ES-I3 (cell line): ENCODE results near the gene CDC14B.
"Not testable (repeated sequence)": the region's sequence is repeated elsewhere in the genome, so short reads cannot be mapped to it uniquely, and the experiment has no call there.

Source experiments
- H3K36me3 ChIP-seq: 2 replicates; pipeline ENCODE4 v1.6.1; 2013; ENCODE audit warnings: mild to moderate bottlenecking, low read length, control low read depth, moderate library complexity; ENCODE audit not compliant: insufficient read depth
- H3K4me1 ChIP-seq: 2 replicates; pipeline ENCODE4 v1.6.1; 2013; ENCODE audit warnings: mild to moderate bottlenecking, control low read depth, low read length; ENCODE audit not compliant: insufficient read depth
- H3K9ac ChIP-seq: 2 replicates; pipeline ENCODE4 v1.6.1; 2013; ENCODE audit warnings: low read depth, mild to moderate bottlenecking, low read length, moderate library complexity
- H3K9me3 ChIP-seq: 2 replicates; pipeline ENCODE4 v1.6.1; 2013; ENCODE audit warnings: mild to moderate bottlenecking, low read length, moderate library complexity; ENCODE audit not compliant: control insufficient read depth, insufficient read depth

Gene CDC14B

GRCh38 chr9:96646081-96646991 is 26.7 kb upstream of the CDC14B start:
- Histone ChIP-seq H3K36me3 (no peaks in the 10 kb centered on the region), H3K4me1 (no peaks in the 10 kb centered on the region), H3K9ac (no peak overlapping the region), H3K9me3 (no peaks in the 10 kb centered on the region)

- Histone ChIP-seq H3K4me1 (no peaks in the 10 kb centered on the region), H3K9ac (no peak overlapping the region), H3K36me3 (no peaks in the 10 kb centered on the region), H3K9me3 (no peaks in the 10 kb centered on the region)
Measured at GRCh38 chr9:96644137-96644536, 24.5 kb upstream of the CDC14B start.

- Histone ChIP-seq H3K4me1 (no peaks in the 10 kb centered on the region; the same call in 1 of the 2 replicates), H3K9ac (no peak overlapping the region), H3K9me3 (no peaks in the 10 kb centered on the region), H3K36me3 (no peaks in the 10 kb centered on the region)
Measured at GRCh38 chr9:96641514-96641913, 21.9 kb upstream of the CDC14B start.

- Histone ChIP-seq H3K9me3 (no peaks in the 10 kb centered on the region), H3K4me1 (no peaks in the 10 kb centered on the region; the same call in 1 of the 2 replicates), H3K36me3 (no peaks in the 10 kb centered on the region), H3K9ac (no peak overlapping the region; the same call in 1 of the 2 replicates)
Measured at GRCh38 chr9:96638606-96639364, 19.1 kb upstream of the CDC14B start.

GRCh38 chr9:96636368-96636767 is 16.7 kb upstream of the CDC14B start:
- no peaks in the 10 kb centered on the region for H3K36me3 ChIP-seq
- H3K4me1 ChIP-seq: no peaks in the 10 kb centered on the region; the same call in 1 of the 2 replicates
- H3K9me3 ChIP-seq: no peaks in the 10 kb centered on the region
- H3K9ac ChIP-seq: no peak overlapping the region

- H3K4me1 ChIP-seq, H3K9ac ChIP-seq, H3K36me3 ChIP-seq: not testable (repeated sequence)
Measured at GRCh38 chr9:96633579-96633978, 13.9 kb upstream of the CDC14B start.

GRCh38 chr9:96626912-96627311 is 7.3 kb upstream of the CDC14B start:
- no peaks in the 10 kb centered on the region for H3K9me3 ChIP-seq
- H3K9ac ChIP-seq: no peak overlapping the region
- H3K36me3 ChIP-seq: no peaks in the 10 kb centered on the region
- H3K4me1 ChIP-seq: no peaks in the 10 kb centered on the region

More at GRCh38 chr9:96633579-96633978, 13.9 kb upstream of the CDC14B start:
- H3K9me3 ChIP-seq: not testable (repeated sequence)

- H3K4me1 ChIP-seq: peaks cover 4% of the 10 kb centered on the region; the same call in 1 of the 2 replicates
- H3K9ac ChIP-seq: peak overlapping the region; percentile 76; the same call in 1 of the 2 replicates
- no peaks in the 10 kb centered on the region for H3K36me3 ChIP-seq
- no peaks in the 10 kb centered on the region for H3K9me3 ChIP-seq
Measured at GRCh38 chr9:96621618-96622017, 2.0 kb upstream of the CDC14B start.

- peak overlapping the region; percentile 76; the same call in 1 of the 2 replicates for H3K9ac ChIP-seq
- H3K9me3 ChIP-seq: no peaks in the 10 kb centered on the region
- H3K4me1 ChIP-seq: peaks cover 4% of the 10 kb centered on the region; the same call in 1 of the 2 replicates
- H3K36me3 ChIP-seq: no peaks in the 10 kb centered on the region
Measured at GRCh38 chr9:96620832-96621269, 1.2 kb upstream of the CDC14B start.

- Histone ChIP-seq H3K9ac (peak overlapping the region; percentile 76; the same call in 1 of the 2 replicates), H3K36me3 (no peaks in the 10 kb centered on the region), H3K4me1 (peaks cover 4% of the 10 kb centered on the region; the same call in 1 of the 2 replicates), H3K9me3 (no peaks in the 10 kb centered on the region)
Measured at GRCh38 chr9:96620181-96620514, 505 bp upstream of the CDC14B start.

GRCh38 chr9:96619124-96619465 is 548 bp downstream of the CDC14B start:
- H3K9ac ChIP-seq: peak overlapping the region; percentile 84; the same call in 1 of the 2 replicates
- H3K36me3 ChIP-seq: no peaks in the 10 kb centered on the region
- H3K9me3 ChIP-seq: no peaks in the 10 kb centered on the region
- peaks cover 4% of the 10 kb centered on the region; the same call in 1 of the 2 replicates for H3K4me1 ChIP-seq

GRCh38 chr9:96618209-96619123 is 1.2 kb downstream of the CDC14B start:
- peak overlapping the region; percentile 84 for H3K9ac ChIP-seq
- H3K4me1 ChIP-seq: peaks cover 5% of the 10 kb centered on the region; the same call in 1 of the 2 replicates
- no peaks in the 10 kb centered on the region for H3K36me3 ChIP-seq
- H3K9me3 ChIP-seq: no peaks in the 10 kb centered on the region

GRCh38 chr9:96617439-96618185 is 2.0 kb downstream of the CDC14B start:
- peak overlapping the region; percentile 84 for H3K9ac ChIP-seq
- H3K4me1 ChIP-seq: peaks cover 14% of the 10 kb centered on the region
- H3K9me3 ChIP-seq: no peaks in the 10 kb centered on the region
- H3K36me3 ChIP-seq: no peaks in the 10 kb centered on the region
